COLO668 (cell line): ENCODE data around the gene KCNQ1.

Experiments used
- DNase-seq: peaks from one replicate; lab custom pipeline; 2025; ENCODE audit not compliant: unreplicated experiment; lab: John Stamatoyannopoulos, UW

KCNQ1 gene

GRCh38 chr11:2459796-2460531 lies 15.2 kb downstream of the KCNQ1 start:
- DNase-seq, result no peak

DNA sequence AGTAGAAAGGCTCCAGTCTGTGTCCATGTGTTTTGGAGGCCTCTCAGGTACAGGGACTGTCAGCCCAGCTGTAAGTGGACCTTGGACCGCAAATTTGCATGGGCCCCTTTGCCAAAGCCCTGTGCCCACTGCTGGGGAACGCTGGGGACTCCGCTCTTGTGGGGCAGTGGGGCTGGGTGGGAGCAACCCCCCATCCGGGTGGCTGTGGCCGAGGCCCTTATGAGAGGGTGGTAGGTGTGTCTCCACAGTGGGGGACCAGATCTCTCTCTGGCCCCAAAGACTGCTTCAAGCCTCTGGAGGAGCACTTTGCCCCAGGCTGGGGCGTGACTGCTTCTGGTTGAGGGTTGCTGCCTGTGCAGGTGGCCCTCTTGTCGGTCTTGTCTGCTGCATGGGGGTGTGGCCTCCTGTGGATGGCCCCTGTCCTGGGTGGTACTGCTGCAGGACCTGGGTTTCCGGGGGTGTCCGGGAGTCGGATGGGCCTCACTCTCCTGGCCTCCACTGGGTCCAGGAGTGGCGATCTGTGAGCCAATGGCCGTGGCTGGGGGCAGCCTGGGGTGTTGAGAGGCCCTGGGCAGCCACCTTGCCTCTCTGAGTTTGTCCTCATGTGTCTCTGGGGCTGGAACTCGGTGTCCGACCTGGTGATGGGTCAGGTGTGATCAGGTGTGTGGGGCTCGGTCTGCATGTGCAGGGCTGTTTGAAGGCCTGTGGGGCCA lies 15.9 kb downstream of the KCNQ1 start:
- no peak for DNase-seq

DNA sequence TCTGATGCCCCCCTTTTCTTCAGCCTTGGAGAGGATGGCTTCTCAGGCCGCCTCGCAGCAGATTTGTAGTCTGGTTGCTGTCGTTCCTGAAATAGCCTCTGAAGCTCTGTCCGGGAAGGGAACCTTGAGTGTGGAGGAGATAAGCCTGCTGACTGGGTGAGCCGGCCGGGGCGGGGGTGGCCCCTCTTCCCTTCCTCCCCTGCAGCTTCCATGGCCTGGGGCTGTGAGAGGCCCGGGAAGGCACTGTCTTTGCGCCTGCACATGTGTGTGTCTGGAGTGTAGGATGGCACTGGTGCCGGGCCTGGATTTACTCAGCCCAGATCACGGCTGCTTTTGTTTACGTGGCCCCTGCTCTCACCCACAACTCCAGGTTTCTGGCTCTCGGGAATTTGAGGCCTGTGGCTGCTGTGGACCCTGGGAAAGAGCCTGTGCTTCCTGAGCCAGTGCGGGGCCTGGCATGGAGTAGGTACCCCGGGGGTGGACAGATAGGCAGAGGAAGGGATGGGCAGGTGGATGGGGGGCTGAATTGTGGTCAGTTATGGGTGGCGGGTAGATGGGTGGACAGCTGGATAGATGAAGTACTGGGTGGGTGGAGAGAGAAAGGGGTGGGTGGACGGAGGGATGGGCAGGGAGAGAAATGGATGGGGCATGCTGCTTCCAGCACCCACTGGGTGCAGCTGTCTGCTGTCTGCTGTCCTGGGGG lies 16.6 kb downstream of the KCNQ1 start:
- no peak for DNase-seq

DNA sequence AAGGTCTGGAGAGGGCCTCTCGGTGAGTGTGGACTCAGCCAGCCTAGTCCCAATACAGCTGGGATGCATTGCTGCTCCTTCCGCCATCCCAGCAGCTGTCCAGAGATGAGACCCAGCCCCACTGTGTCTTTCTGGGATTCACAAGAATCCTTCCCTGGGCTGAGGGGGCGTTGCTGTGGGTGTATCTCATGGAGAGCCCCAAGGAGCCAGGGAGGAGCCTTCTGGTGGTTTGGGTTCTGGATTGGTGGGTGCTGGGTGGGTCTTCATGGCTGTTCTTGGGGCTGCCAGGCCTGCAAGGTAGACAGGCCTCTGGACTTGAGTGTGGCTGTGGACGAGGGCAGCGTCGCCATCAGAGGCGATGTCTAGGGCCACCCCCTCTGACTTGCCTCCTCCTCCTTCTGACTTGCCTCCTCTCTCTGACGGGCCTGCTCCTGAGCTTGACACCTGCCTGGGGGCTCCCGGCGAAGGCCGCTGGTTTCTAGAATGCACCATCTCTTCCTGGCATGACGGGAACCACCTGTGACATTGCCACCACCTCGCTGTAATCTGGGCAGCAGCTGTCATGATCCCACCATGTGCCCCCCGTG lies 17.2 kb downstream of the KCNQ1 start:
- no peak for DNase-seq

DNA sequence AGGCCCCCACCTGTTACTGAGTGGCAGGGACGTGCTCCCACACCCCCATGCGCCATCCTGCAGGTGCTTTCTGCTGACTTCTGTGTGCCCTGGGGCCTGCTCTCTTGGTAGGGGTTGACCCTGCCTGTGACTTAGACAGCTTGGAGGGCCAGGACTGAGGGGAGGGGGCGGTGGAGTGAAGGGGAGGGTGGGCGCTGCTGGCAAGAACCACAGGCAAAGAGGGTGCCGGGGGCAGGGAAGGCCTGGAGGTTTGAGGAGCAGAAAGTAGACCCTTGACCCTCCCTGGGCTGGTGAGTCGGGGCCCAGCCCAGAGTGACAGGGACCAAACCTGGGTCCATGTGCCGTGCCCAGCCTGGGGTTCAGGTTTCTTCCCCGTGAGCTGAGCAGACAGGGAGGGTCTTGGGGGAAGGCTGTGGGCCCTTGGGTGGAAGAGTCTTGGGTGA lies 17.8 kb downstream of the KCNQ1 start:
- no peak for DNase-seq

DNA sequence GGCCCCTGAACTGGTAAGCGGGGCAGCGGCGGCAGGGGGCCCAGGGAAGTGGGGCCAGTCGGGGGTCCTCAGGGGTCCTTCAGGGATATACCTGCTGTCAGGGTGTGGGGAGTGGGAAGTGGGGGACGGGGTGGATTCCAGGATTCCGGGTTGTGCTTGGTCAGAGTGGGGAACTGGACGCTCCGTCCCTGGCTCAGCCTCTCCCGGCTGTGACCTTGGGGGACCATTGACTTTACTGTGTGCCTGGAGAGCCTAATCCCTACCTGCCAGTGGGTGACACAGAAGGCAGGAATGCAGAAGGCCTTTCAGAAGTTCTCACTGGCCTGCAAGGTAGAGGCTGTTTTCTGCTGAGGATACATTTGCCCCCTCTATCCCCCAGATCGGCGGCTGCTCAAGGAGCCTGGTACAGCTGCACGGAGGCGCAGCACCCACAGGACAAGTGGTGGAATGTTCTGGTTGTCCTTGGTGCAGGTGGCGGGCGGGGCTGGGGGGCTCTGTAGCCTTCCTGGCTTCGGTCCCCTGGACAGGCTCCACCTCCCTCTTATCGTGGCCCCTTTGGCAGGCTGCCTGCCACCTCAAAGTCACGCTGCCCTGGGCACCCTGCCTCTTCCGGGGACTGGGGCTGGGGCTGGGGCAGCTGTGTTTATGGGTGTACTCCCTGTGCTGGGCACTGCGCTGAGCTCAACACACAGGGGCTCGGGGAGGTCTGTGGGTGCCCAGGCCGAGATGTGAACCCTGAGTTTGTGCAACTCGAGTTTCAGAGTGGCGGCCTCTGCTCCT lies 18.4 kb downstream of the KCNQ1 start:
- no peak for DNase-seq

DNA sequence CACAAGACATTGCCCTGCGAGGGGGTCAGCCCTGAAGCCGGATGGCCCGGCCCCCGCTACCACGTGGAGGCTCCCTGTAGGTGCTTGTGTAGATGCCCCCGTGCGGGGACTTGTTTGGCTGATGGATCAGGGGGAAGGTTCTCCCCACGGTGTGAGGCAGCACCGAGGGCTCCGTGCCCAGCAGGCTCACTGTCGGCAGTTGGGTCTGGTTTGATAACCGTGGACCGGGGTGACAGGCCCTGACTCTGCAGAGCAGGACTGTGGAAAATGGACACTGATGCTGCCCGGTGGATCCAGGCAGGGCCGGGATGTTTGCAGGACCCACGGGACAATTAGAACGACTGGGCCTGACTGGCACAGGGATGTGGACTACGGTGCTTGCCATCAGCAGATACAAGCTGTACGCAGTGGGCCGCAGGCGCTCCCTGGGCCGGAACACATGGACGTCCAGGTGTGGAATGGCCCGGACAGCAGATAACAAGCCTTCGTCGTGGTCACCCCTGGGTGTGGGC lies 19.0 kb downstream of the KCNQ1 start:
- no peak for DNase-seq

GRCh38 chr11:2464451-2465165 lies 19.8 kb downstream of the KCNQ1 start:
- no peak for DNase-seq

DNA sequence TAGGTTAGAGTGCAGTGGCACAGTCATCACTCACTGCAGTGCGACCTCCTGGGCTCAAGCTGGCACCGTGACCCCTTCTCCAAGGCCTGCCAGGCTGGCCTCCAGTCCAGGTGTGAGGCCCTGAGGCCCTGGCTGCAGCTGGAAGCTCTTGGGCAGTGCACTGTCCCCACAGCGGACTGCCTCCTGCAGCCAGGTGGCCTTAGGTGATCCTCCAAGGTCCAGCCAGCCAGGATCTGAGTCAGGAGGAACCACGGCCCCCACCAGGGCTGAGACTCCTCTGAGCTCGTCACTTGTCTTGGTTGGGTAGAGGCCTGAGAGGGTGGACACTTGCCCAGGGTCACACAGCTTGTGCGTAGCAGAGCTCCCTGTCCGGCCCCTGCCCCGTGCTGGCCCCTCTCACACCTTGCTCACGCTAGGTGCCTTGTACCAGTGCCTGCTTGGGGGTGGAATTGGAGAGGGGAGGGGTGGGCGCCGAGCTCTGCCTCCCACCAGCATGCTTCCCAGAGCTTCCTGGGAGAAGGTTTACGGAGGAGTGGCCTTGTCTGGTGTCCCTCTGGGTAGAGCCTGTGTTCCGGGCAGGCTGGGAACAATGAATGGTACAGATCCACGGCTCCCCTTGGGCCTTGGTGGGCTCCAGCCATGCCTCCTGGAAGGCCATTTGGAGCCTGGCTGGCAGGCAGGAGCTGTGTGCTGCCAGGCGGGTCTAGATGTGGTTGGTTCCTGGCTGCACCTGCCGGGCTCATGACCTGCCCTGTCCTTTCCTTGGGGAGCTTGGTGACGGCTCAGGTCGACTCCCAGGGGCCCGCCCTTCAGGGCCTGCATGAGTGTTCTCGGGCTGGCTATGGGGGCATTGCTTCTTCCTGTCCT lies 20.6 kb downstream of the KCNQ1 start:
- DNase-seq, result no peak

- DNase-seq, result no peak
Measured at GRCh38 chr11:2466069-2466801, 21.4 kb downstream of the KCNQ1 start.

DNA sequence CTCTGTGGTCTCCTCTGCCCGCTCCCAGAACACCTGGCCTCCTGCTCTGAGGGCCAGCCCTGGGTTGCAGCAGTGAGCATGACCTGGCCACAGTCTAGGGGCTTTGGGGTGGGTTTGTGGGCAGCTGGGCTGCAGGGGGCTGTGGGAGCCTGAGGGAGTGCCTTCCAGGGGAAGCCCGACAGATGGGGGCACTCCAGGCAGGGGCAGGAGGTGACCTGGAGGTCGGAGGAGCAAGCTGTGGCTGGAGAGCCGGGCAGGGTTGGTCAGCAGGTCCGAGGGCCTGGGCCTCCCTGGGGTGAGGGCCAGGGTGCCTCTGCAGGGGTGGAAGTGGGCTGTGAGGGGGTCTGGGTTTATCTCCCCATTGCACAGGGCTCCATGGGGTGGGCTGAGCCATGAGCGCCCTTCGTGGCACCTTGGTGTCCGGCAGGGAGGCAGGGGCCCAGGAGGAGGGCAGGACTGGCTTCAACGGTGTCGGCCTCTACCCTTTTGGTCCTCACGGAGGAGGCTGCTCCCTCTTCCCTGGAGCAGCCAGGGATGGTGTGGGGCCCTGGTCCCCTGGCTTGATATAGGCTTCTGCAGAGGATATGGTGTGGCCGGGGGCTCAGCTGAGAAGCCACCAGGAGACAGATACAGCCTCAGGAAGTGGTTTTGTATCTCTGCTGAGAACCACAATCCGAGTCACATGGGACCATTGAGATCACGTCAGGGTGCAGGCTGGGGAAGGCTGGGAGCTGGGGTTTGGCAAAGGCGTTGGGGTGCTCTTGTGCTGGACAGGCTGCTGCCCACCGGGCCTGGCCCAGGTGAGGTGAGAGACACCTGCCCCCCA lies 22.3 kb downstream of the KCNQ1 start:
- no peak for DNase-seq

- no peak for DNase-seq
Measured at GRCh38 chr11:2467695-2468055, 22.9 kb downstream of the KCNQ1 start.

- no peak for DNase-seq
Measured at GRCh38 chr11:2468363-2469235, 23.8 kb downstream of the KCNQ1 start.

- no peak for DNase-seq
Measured at GRCh38 chr11:2470495-2470894, 25.7 kb downstream of the KCNQ1 start.

DNA sequence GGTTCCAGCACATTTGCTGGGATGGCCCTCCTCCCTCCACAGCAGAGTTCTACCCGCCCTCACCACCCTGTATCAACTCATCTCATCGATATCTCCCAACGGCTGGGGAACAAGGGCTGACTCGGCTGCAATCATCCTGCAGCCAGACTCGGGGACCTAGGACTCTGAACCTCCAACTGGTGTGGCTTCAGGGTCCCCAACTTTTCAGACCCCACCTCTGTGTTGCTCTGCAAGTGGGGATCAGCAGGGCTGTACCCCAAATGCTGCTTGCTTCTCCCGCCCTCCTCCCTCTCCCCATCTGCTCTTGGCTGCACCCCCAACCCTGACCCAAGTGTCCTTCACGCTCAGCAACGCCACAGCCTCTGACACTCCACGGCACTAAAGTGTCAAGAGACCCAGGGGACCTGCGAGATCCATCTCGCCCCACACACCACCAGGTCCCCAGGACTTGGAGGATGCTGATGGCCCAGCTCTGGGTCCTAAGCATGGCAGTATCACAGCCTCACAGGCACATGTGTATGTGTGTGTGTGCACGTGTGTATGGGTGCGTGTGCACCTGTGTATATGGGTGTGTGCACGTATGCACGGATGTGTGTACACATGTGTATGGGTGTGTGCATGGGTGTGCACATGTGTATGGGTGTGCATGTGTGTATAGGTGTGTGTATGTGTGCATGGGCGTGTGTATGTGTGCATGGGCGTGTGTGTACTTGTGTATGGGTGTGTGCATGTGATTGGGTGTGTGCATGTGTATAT lies 26.4 kb downstream of the KCNQ1 start:
- no peak for DNase-seq

DNA sequence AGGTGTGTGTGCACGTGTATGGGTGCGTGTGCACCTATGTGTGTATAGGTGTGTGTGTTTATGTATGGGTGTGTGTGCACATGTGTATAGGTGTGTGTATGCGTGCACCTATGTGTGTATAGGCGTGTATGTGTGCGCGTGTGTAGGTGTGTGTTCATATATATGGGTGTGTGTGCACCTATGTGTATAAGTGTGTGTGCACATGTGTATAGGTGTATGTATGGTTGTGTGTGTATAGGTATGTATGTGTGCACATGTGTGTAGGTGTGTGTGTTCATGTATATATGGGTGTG lies 26.9 kb downstream of the KCNQ1 start:
- DNase-seq, result no peak
